Transverse colon (tissue), 4 donors: ENCODE results near the gene GJD3.

ENCODE experiments used
- CTCF ChIP-seq, 5 experiments: fragments of 200-600 bp in 3 of 5; fragments of 450-650 bp in 2 of 5; sonication (generic) in 3 of 5; IDR thresholded peaks; 1 replicate in 2 of 5; 2 replicates in 3 of 5; pipeline ENCODE4 v1.5.1; 2016 to 2017; ENCODE audit warnings: antibody characterized with exemption in 5 of 5, inconsistent platforms in 3 of 5, mild to moderate bottlenecking in 2 of 5, moderate library complexity in 1 of 5
- EP300 ChIP-seq: sonication (generic); formaldehyde crosslinking; IDR thresholded peaks from one replicate; pipeline ENCODE4 v1.6.1; 2017; ENCODE audit warnings: antibody characterized with exemption, low read depth
- POLR2A ChIP-seq: fragments of 450-650 bp; IDR thresholded peaks from one replicate; pipeline ENCODE4 v1.6.1; 2016; ENCODE audit warnings: antibody characterized with exemption, mild to moderate bottlenecking, moderate library complexity
- POLR2AphosphoS5 ChIP-seq, 3 donors: sonication (generic); formaldehyde crosslinking; IDR thresholded peaks; one replicate each; pipeline ENCODE4 v1.6.1; 2016; ENCODE audit warnings: antibody characterized with exemption in 3 of 3

- TF ChIP-seq POLR2A (peak; percentile 35), CTCF (IDR thresholded peaks at IDR 0.05) (peak; percentile 45 to 80 (median 58)), POLR2AphosphoS5 (IDR thresholded peaks at IDR 0.05) (peak in 2 of 3 donors; percentile 28 to 64), EP300 (no peak)
These were observed 1.8 kb downstream of the GJD3 start for GRCh38 chr17:40362696-40363110.
